ENCODE results near the gene CCDC85B. TPM values are rescaled to one million over a fixed set of nuclear protein-coding genes. Genes with fewer than 3 reads are reported as not detected.

Gene CCDC85B
- total RNA-seq, 4 donors from 2014 or later, result 7.9 to 140 (median 23.1) TPM

DNA sequence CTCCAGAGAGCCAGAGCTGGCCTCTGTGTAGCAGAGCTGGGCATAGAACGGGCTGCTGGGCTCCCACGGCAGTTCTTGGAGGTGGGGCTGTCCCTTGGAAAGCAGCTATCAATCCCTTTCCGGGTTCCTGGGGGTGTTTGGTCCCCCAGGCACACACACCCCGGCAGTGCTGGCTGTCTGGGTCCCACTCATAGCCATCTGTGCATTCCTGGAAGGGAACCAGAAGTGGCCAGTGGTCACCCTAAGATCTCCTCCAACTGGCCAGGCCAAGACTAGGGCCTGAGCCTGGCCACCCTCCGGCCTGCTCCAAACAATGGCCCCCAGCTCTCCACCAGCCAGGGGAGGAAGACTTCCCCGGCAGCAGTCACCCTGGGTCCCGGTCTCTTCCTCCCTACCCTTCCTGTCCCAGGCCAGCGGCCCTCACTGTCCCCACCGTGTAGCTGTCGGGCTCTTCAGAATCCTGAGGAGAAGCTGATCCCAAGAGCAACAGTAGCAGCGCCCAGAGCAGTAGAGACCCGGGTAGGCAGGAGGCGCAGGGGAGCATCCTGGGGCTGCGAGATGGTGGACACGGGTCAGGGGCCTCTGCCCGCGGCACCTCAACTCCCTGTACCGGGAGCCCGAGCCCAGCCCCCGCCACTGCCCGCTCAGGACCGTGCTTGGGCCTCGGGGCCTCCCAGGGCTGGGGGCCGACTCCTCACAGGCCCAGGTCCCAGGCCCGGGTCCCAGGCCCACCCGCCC lies 18.5 kb upstream of the CCDC85B start:
- WGBS, 2 donors (ENCODE audit: low coverage in 1 of 2), result 28 to 56% methylated on average over 5 to 22 of the region's 26 CpGs

DNA sequence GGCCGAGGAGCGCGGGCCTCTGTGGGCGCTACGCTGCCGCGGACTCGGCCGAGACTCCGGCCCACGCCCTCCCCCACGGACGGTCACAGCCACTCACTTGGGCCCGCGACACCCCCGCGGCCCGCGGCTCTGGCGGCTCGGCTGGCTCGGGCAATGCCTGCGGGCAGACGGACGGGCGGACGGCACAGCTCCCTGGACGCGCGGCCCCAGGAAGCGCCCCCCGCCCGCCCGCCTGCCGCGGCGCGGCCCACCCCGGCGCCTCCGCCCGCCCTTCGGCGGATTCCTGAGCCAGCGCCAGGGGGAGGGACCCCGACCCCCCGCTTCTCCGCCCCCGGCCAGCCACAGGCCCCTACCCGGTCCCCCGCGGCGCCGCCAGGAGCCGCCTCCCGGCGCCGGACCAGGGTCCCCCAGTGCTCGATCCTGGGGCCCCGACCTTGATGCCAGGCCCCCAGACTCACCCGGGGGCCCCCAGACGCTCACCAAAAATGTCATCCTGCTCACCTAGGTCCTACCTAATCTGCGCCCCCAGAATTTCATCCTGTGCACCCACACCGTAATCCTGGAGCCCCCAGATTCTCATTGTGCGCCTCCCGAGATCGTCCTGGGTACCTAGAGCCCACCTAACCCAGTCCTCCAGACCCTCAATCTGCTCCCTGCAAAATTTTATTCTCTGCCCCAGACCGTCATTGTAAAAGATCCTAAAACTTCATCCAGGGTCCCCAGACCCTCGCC lies 17.7 kb upstream of the CCDC85B start, which contains the start of gene EFEMP2:
EFEMP2 (minus strand) TSS at position 215 of the 732 bp plus-strand sequence. CDS start 446 bp downstream, outside the sequence.
- in situ Hi-C loops (cut with MboI; ENCODE audit: low pct_ligation_motif_present in 1 of 4, low pct_unique_long_range_greater_than_20kb in 1 of 4, low sequenced_read_pairs in 3 of 4), result loop anchor here in 1 of 4 donors (10.0 kb wide), 1 partner anchor 122 kb away; no protein-coding TSS in a partner anchor
- no peak for DNase-seq
- peaks cover 9 to 37% (median 20%) of the 10 kb centered on the region in 4 donors for H3K4me1 ChIP-seq
- H3K36me3 ChIP-seq, result no peaks in the 10 kb centered on the region
- intact Hi-C loops (cut with DNase I; ENCODE audit: low total_unique reads), result loop anchor here (2.0 kb wide), 1 partner anchor 14 kb away; the partner anchor contains the start of gene CFL1
- peak within 1 kb of the TSS; percentile 88 to 92 (median 90) for H3K27ac ChIP-seq
- WGBS, 2 donors (ENCODE audit: low coverage in 1 of 2), result 0 to 3% methylated on average over 2 to 12 of the region's 69 CpGs
- H3K4me3 ChIP-seq, result peak within 1 kb of the TSS; percentile 36 to 63 (median 50)
- no peaks in the 10 kb centered on the region for H3K9me3 ChIP-seq
- H3K27me3 ChIP-seq, result no peaks in the 10 kb centered on the region
- TF ChIP-seq POLR2AphosphoS5 (IDR thresholded peaks at IDR 0.05), result no peak
- no peak for TF ChIP-seq POLR2A (IDR thresholded peaks at IDR 0.05)
- TF ChIP-seq, protein P1, sequence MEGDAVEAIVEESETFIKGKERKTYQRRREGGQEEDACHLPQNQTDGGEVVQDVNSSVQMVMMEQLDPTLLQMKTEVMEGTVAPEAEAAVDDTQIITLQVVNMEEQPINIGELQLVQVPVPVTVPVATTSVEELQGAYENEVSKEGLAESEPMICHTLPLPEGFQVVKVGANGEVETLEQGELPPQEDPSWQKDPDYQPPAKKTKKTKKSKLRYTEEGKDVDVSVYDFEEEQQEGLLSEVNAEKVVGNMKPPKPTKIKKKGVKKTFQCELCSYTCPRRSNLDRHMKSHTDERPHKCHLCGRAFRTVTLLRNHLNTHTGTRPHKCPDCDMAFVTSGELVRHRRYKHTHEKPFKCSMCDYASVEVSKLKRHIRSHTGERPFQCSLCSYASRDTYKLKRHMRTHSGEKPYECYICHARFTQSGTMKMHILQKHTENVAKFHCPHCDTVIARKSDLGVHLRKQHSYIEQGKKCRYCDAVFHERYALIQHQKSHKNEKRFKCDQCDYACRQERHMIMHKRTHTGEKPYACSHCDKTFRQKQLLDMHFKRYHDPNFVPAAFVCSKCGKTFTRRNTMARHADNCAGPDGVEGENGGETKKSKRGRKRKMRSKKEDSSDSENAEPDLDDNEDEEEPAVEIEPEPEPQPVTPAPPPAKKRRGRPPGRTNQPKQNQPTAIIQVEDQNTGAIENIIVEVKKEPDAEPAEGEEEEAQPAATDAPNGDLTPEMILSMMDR (IDR thresholded peaks at IDR 0.05), result no peak
- TF ChIP-seq EP300 (IDR thresholded peaks at IDR 0.05; ENCODE audit: low read depth), result no peak

More for the DNA sequence above, 18.5 kb upstream of the CCDC85B start:
- Histone ChIP-seq H3K4me1 (peaks cover 9 to 37% (median 20%) of the 10 kb centered on the region in 4 donors), H3K27ac (peak overlapping the region; percentile 88 to 92 (median 90)), H3K36me3 (no peaks in the 10 kb centered on the region), H3K9me3 (no peaks in the 10 kb centered on the region), H3K4me3 (peak overlapping the region; percentile 36 to 63 (median 50)), H3K27me3 (no peaks in the 10 kb centered on the region)
- intact Hi-C loops (cut with DNase I; ENCODE audit: low total_unique reads) (loop anchor here (2.0 kb wide), 1 partner anchor 13 kb away; the partner anchor contains the start of gene CFL1), in situ Hi-C loops (cut with MboI; ENCODE audit: low pct_ligation_motif_present in 1 of 4, low pct_unique_long_range_greater_than_20kb in 1 of 4, low sequenced_read_pairs in 3 of 4) (loop anchor here in 1 of 4 donors (10.0 kb wide), 1 partner anchor 123 kb away; no protein-coding TSS in a partner anchor)
- TF ChIP-seq, protein P1 (IDR thresholded peaks at IDR 0.05), result no peak
- TF ChIP-seq POLR2AphosphoS5 (IDR thresholded peaks at IDR 0.05) (no peak), POLR2A (IDR thresholded peaks at IDR 0.05) (no peak), EP300 (IDR thresholded peaks at IDR 0.05; ENCODE audit: low read depth) (no peak)
- no peak for DNase-seq

DNA sequence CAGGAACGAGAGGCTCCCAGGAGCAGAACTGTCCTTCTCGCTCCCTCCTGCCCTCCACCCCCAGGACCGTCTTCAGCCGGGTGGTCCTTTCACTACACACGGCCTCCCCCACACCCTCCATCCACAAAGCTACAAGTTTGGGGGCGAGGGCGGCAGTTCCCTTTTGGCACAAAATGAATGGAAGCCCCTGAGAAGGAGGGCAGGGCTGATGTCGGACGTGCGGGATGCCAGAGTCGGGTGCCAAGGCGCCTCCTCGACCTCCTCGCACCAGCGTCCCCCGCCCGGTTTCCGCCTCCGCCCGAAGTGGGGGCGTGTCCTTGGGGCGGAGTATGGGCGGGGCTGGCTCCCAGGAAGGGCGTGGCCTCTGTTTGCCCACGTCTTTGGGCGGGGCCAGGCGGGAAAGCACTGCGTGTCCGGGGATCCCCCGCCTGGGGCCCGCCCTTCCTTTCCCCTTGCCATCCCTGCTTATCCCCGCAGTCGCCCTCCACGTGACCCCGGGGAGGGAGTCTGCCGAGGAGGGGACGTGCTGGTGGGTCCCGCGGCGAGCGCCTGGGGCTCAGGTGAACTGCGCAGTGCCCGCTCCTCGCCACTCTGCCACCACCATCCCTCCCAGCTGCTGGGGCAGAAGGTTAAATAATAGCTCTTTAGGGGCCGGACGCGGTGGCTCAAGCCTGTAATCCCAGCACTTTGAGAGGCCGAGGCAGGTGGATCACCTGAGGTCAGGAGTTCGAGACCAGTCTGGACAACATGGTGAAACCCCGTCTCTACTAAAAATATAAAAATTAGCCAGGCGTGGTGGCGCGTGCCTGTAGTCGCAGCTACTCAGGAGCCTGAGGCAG lies 16.9 kb upstream of the CCDC85B start:
- no peaks in the 10 kb centered on the region for H3K36me3 ChIP-seq
- H3K4me1 ChIP-seq, result peaks cover 9 to 37% (median 20%) of the 10 kb centered on the region in 4 donors
- no peaks in the 10 kb centered on the region for H3K9me3 ChIP-seq
- peak overlapping the region; percentile 36 to 63 (median 50) for H3K4me3 ChIP-seq
- in situ Hi-C loops (cut with MboI; ENCODE audit: low pct_ligation_motif_present in 1 of 4, low pct_unique_long_range_greater_than_20kb in 1 of 4, low sequenced_read_pairs in 3 of 4), result loop anchor here in 1 of 4 donors (10.0 kb wide), 1 partner anchor 121 kb away; no protein-coding TSS in a partner anchor
- TF ChIP-seq POLR2A (IDR thresholded peaks at IDR 0.05), result peak; percentile 81
- TF ChIP-seq EP300 (IDR thresholded peaks at IDR 0.05; ENCODE audit: low read depth), result peak; percentile 40
- TF ChIP-seq, protein P1 (IDR thresholded peaks at IDR 0.05), result no peak
- TF ChIP-seq POLR2AphosphoS5 (IDR thresholded peaks at IDR 0.05), result peak; percentile 96 to 97 (median 97)
- H3K27me3 ChIP-seq, result no peaks in the 10 kb centered on the region
- DNase-seq, result peak; percentile 97
- peak overlapping the region; percentile 88 to 92 (median 90) for H3K27ac ChIP-seq
- intact Hi-C loops (cut with DNase I; ENCODE audit: low total_unique reads), result loop anchor here (2.0 kb wide), 1 partner anchor 15 kb away; the partner anchor contains the start of gene CFL1
- 0 to 7% methylated on average over 1 to 45 of the region's 54 CpGs for WGBS, 2 donors (ENCODE audit: low coverage in 1 of 2)
